Activated naive CD4-positive, alpha-beta T cell treated with anti-CD3 and anti-CD28 coated beads for 36 hours (primary cell): ENCODE measurements around the gene SEPSECS. TPM values are rescaled to one million over a fixed set of nuclear protein-coding genes. Genes with fewer than 3 reads are reported as not detected.

Experiments used
- CTCF ChIA-PET: fragments of 350-600 bp; sonication (Branson Sonifier 250); formaldehyde crosslinking; loops from one replicate; lab custom pipeline; 2021; ENCODE audit warnings: antibody characterized with exemption; lab: Charles Lee
- DNase-seq: peaks from one replicate; pipeline ENCODE4 v3.0.0-alpha.2; 2020
- H3K27ac Mint-ChIP-seq: one replicate; pipeline ENCODE4 v1.8.0; 2021; ENCODE audit warnings: mild to moderate bottlenecking, mixed read lengths
- H3K27me3 Mint-ChIP-seq: one replicate; pipeline ENCODE4 v1.8.0; 2021; ENCODE audit warnings: low read depth, mixed read lengths
- H3K36me3 Mint-ChIP-seq: one replicate; pipeline ENCODE4 v1.8.0; 2021; ENCODE audit warnings: low read depth, mixed read lengths
- H3K4me1 Mint-ChIP-seq: one replicate; pipeline ENCODE4 v1.8.0; 2021; ENCODE audit warnings: low read depth, mixed read lengths
- H3K4me3 Mint-ChIP-seq: one replicate; pipeline ENCODE4 v1.8.0; 2021; ENCODE audit warnings: mild to moderate bottlenecking, moderate library complexity, mixed read lengths
- H3K9me3 Mint-ChIP-seq: one replicate; pipeline ENCODE4 v1.8.0; 2021; ENCODE audit warnings: mixed read lengths
- intact Hi-C: fragments of 100-400 bp; cut with micrococcal nuclease; formaldehyde crosslinking; loops from one replicate; pipeline ENCODE4 v1.15.1; 2023
- total RNA-seq, 2 experiments: library from RNA; stranded (reverse); gene quantifications; one replicate each; pipeline ENCODE4 v1.2.3, GENCODE V29; 2021

SEPSECS gene
- total RNA-seq, 2 experiments from 2014 or later, result 14.7 to 17.9 TPM

- Mint-ChIP-seq H3K27me3 (no peaks in the 10 kb centered on the region), H3K36me3 (peaks cover 2% of the 10 kb centered on the region), H3K9me3 (no peaks in the 10 kb centered on the region), H3K4me3 (no peak overlapping the region), H3K27ac (no peak overlapping the region), H3K4me1 (peaks cover 3% of the 10 kb centered on the region)
- CTCF ChIA-PET, result no interaction called here
- no peak for DNase-seq
- intact Hi-C loops, result no loop called here
Observed at GRCh38 chr4:25117716-25118472, 42.4 kb downstream of the SEPSECS start.

GRCh38 chr4:25117274-25117673 lies 43.0 kb downstream of the SEPSECS start:
- H3K27me3 Mint-ChIP-seq, result no peaks in the 10 kb centered on the region
- H3K4me1 Mint-ChIP-seq, result no peaks in the 10 kb centered on the region
- H3K36me3 Mint-ChIP-seq, result no peaks in the 10 kb centered on the region
- H3K27ac Mint-ChIP-seq, result no peak overlapping the region
- intact Hi-C loops, result no loop called here
- H3K9me3 Mint-ChIP-seq, result no peaks in the 10 kb centered on the region
- DNase-seq, result no peak
- CTCF ChIA-PET, result no interaction called here
- H3K4me3 Mint-ChIP-seq, result no peak overlapping the region

GRCh38 chr4:25113915-25114904 lies 46.0 kb downstream of the SEPSECS start:
- Mint-ChIP-seq H3K36me3 (no peaks in the 10 kb centered on the region), H3K4me1 (no peaks in the 10 kb centered on the region), H3K27me3 (no peaks in the 10 kb centered on the region), H3K9me3 (no peaks in the 10 kb centered on the region), H3K4me3 (no peak overlapping the region), H3K27ac (no peak overlapping the region)
- no peak for DNase-seq
- intact Hi-C loops, result no loop called here
- CTCF ChIA-PET, result no interaction called here

- Mint-ChIP-seq H3K4me3 (no peak overlapping the region), H3K4me1 (no peaks in the 10 kb centered on the region), H3K27ac (no peak overlapping the region), H3K36me3 (no peaks in the 10 kb centered on the region), H3K9me3 (no peaks in the 10 kb centered on the region), H3K27me3 (no peaks in the 10 kb centered on the region)
- intact Hi-C loops, result no loop called here
- CTCF ChIA-PET, result no interaction called here
- DNase-seq, result no peak
Observed at GRCh38 chr4:25112995-25113380, 47.3 kb downstream of the SEPSECS start.

GRCh38 chr4:25112366-25112994 lies 47.8 kb downstream of the SEPSECS start:
- CTCF ChIA-PET, result no interaction called here
- intact Hi-C loops, result no loop called here
- no peaks in the 10 kb centered on the region for H3K36me3 Mint-ChIP-seq
- H3K4me3 Mint-ChIP-seq, result no peak overlapping the region
- H3K4me1 Mint-ChIP-seq, result no peaks in the 10 kb centered on the region
- DNase-seq, result no peak
- H3K9me3 Mint-ChIP-seq, result no peaks in the 10 kb centered on the region
- no peaks in the 10 kb centered on the region for H3K27me3 Mint-ChIP-seq
- no peak overlapping the region for H3K27ac Mint-ChIP-seq

- H3K4me1 Mint-ChIP-seq, result no peaks in the 10 kb centered on the region
- no peaks in the 10 kb centered on the region for H3K27me3 Mint-ChIP-seq
- H3K27ac Mint-ChIP-seq, result no peak overlapping the region
- H3K4me3 Mint-ChIP-seq, result no peak overlapping the region
- no peaks in the 10 kb centered on the region for H3K9me3 Mint-ChIP-seq
- no peaks in the 10 kb centered on the region for H3K36me3 Mint-ChIP-seq
- intact Hi-C loops, result no loop called here
- CTCF ChIA-PET, result interaction anchor here (0.7 kb wide), 1 partner anchor 201 kb away, joined by 3 read pairs; the partner anchor contains the start of gene ZCCHC4
- no peak for DNase-seq
Observed at GRCh38 chr4:25111648-25112196, 48.5 kb downstream of the SEPSECS start.

GRCh38 chr4:25110527-25111329 lies 49.5 kb downstream of the SEPSECS start:
- intact Hi-C loops, result no loop called here
- no peak for DNase-seq
- no peaks in the 10 kb centered on the region for H3K4me1 Mint-ChIP-seq
- no peak overlapping the region for H3K4me3 Mint-ChIP-seq
- no peak overlapping the region for H3K27ac Mint-ChIP-seq
- H3K36me3 Mint-ChIP-seq, result no peaks in the 10 kb centered on the region
- H3K9me3 Mint-ChIP-seq, result no peaks in the 10 kb centered on the region
- CTCF ChIA-PET, result interaction anchor here (0.7 kb wide), 1 partner anchor 202 kb away, joined by 3 read pairs; the partner anchor contains the start of gene ZCCHC4
- no peaks in the 10 kb centered on the region for H3K27me3 Mint-ChIP-seq

GRCh38 chr4:25109511-25109910 lies 50.7 kb downstream of the SEPSECS start:
- Mint-ChIP-seq H3K27me3 (no peaks in the 10 kb centered on the region), H3K4me1 (no peaks in the 10 kb centered on the region), H3K36me3 (no peaks in the 10 kb centered on the region), H3K4me3 (no peak overlapping the region), H3K27ac (no peak overlapping the region), H3K9me3 (no peaks in the 10 kb centered on the region)
- intact Hi-C loops, result no loop called here
- CTCF ChIA-PET, result no interaction called here
- no peak for DNase-seq

- CTCF ChIA-PET, result interaction anchor here (0.6 kb wide), 1 partner anchor 325 kb away, joined by 5 read pairs; no protein-coding TSS in a partner anchor
- H3K27me3 Mint-ChIP-seq, result no peaks in the 10 kb centered on the region
Observed at GRCh38 chr4:25108556-25108955, 51.7 kb downstream of the SEPSECS start.

GRCh38 chr4:25107827-25108516 lies 52.3 kb downstream of the SEPSECS start:
- Mint-ChIP-seq H3K4me3 (no peak overlapping the region), H3K36me3 (no peaks in the 10 kb centered on the region), H3K27me3 (no peaks in the 10 kb centered on the region), H3K4me1 (no peaks in the 10 kb centered on the region), H3K9me3 (no peaks in the 10 kb centered on the region), H3K27ac (no peak overlapping the region)
- intact Hi-C loops, result no loop called here
- DNase-seq, result no peak
- CTCF ChIA-PET, result interaction anchor here (0.6 kb wide), 1 partner anchor 325 kb away, joined by 5 read pairs; no protein-coding TSS in a partner anchor

More at GRCh38 chr4:25108556-25108955, 51.7 kb downstream of the SEPSECS start:
- Mint-ChIP-seq H3K36me3 (no peaks in the 10 kb centered on the region), H3K4me1 (no peaks in the 10 kb centered on the region), H3K9me3 (no peaks in the 10 kb centered on the region), H3K27ac (no peak overlapping the region), H3K4me3 (no peak overlapping the region)
- intact Hi-C loops, result no loop called here
- DNase-seq, result no peak
